K562 (cell line): Measurements from ENCODE around the gene RNF214. TPM values are rescaled to one million over a fixed set of nuclear protein-coding genes. Genes with fewer than 3 reads are reported as not detected.
A peak's percentile ranks its signal among the peaks of the same experiment; 100 is the strongest.

ENCODE experiments used
- CREB3 ChIP-seq: fragments of 450-650 bp; conservative IDR thresholded peaks from 2 replicates; pipeline ENCODE4 v1.6.1; 2016; ENCODE audit warnings: missing genetic modification characterization, low read depth, mild to moderate bottlenecking, missing compliant biosample characterization, moderate library complexity
- ERF ChIP-seq: fragments of 450-650 bp; formaldehyde crosslinking; IDR thresholded peaks from 2 replicates; pipeline ENCODE4 v1.4.0; 2020; ENCODE audit warnings: mild to moderate bottlenecking, mixed read lengths
- HNRNPH1 ChIP-seq: fragments of 200-400 bp; formaldehyde crosslinking; optimal IDR thresholded peaks from 2 replicates; pipeline ENCODE3; 2017; ENCODE audit warnings: low read depth, mild to moderate bottlenecking, low read length, moderate library complexity
- MNT ChIP-seq, 2 experiments: fragments of 450-650 bp; conservative IDR thresholded peaks; 2 replicates each; pipeline ENCODE4 v1.6.1; 2017; ENCODE audit warnings: mild to moderate bottlenecking in 2 of 2, moderate library complexity in 2 of 2
- NFYB ChIP-seq: IDR thresholded peaks from 2 replicates; pipeline ENCODE4 v1.6.1; 2011; ENCODE audit warnings: mild to moderate bottlenecking, moderate library complexity; ENCODE audit not compliant: insufficient read length; ENCODE audit errors: extremely low read depth
- PKNOX1 ChIP-seq: fragments of 450-650 bp; IDR thresholded peaks from 2 replicates; pipeline ENCODE4 v1.6.1; 2016
- PRDM10 ChIP-seq: fragments of 450-650 bp; IDR thresholded peaks from 2 replicates; pipeline ENCODE4 v1.6.1; 2018; ENCODE audit not compliant: partially characterized antibody
- RFX5 ChIP-seq: IDR thresholded peaks from 2 replicates; pipeline ENCODE4 v1.6.1; 2011; ENCODE audit warnings: low read depth, mild to moderate bottlenecking, improper control_type of control experiment, low read length
- SP2 ChIP-seq: IDR thresholded peaks from 2 replicates; pipeline ENCODE4 v1.6.1; 2011; ENCODE audit warnings: mild to moderate bottlenecking, low read depth, low read length, moderate library complexity; ENCODE audit not compliant: poor library complexity, severe bottlenecking; ENCODE audit errors: extremely low read depth
- SRSF1 ChIP-seq: fragments of 200-400 bp; formaldehyde crosslinking; IDR thresholded peaks from 2 replicates; pipeline ENCODE4 v1.6.1; 2017; ENCODE audit warnings: mild to moderate bottlenecking, low read depth, low read length, moderate library complexity
- THRB ChIP-seq: fragments of 450-650 bp; formaldehyde crosslinking; conservative IDR thresholded peaks from 2 replicates; pipeline ENCODE4 v1.4.0; 2022; ENCODE audit warnings: mild to moderate bottlenecking, missing genetic modification characterization
- ZNF518B ChIP-seq: fragments of 250-450 bp; sonication (Bioruptor Pico); IDR thresholded peaks from 2 replicates; pipeline ENCODE4 v1.5.0; 2021; ENCODE audit warnings: mild to moderate bottlenecking, moderate library complexity
- ZNF586 ChIP-seq: fragments of 450-650 bp; formaldehyde crosslinking; conservative IDR thresholded peaks from 2 replicates; pipeline ENCODE4 v1.4.0; 2020; ENCODE audit warnings: mild to moderate bottlenecking, moderate library complexity
- polyA plus RNA-seq, 8 experiments: library from polyadenylated mRNA; depleted of rRNA in 4 of 8; stranded (reverse) in 5 of 8; unstranded in 3 of 8; fragments of >200 nt; fragmentation: Nextera tagmentation in 2 of 8; fragmentation: Illumina TruSeq in 1 of 8; extraction: Ambion mirVana in 2 of 8; extraction: Trizol in 1 of 8; gene quantifications; 2 replicates each; pipeline versions ENCODE4 v1.2.1 to v1.2.3, GENCODE V29; 2011 to 2014; ENCODE audit warnings: inconsistent platforms in 1 of 8, missing spikeins in 1 of 8
- total RNA-seq, 7 experiments: library from RNA; depleted of rRNA in 6 of 7; stranded (reverse); fragments of >200 nt in 6 of 7; fragmentation: Illumina TruSeq in 2 of 7; extraction: Trizol in 2 of 7; gene quantifications; 2 replicates each; pipeline versions ENCODE4 v1.2.1 to v1.2.3, GENCODE V29; 2011 to 2021; ENCODE audit warnings: low replicate concordance in 1 of 7

The RNF214 gene
- total and polyA plus RNA-seq, 9 of the 15 experiments (the other 6 are each of a cell fraction or from before 2014, with no cell fraction given), result 6.6 to 24.8 (median 11.9) TPM

GRCh38 chr11:117232092-117232878 lies at the start of gene RNF214 (continued):
- TF ChIP-seq SP2, result peak; percentile 42
- TF ChIP-seq ZNF518B, result no peak
- peak; percentile 48 for TF ChIP-seq NFYB
- TF ChIP-seq PRDM10, result peak; percentile 94
- TF ChIP-seq SRSF1, result no peak
- TF ChIP-seq CREB3 (tag), result no peak
- TF ChIP-seq RFX5, result no peak
- no peak for TF ChIP-seq HNRNPH1
- TF ChIP-seq PKNOX1, result no peak
- TF ChIP-seq ERF, result 0 out of 2 replicates have a peak, but pooled peaks have one; percentile 24
- TF ChIP-seq MNT (conservative IDR thresholded peaks at IDR 0.05), result peak; percentile 58 to 78
- TF ChIP-seq THRB (CRISPR knock-in tag), result no peak
- no peak for TF ChIP-seq ZNF586 (CRISPR knock-in tag)
